Progenitor cell of endocrine pancreas (in vitro differentiated cells): ENCODE data around the gene PARP8. TPM values are rescaled to one million over a fixed set of nuclear protein-coding genes. Genes with fewer than 3 reads are reported as not detected.
A peak's percentile ranks its signal among the peaks of the same experiment; 100 is the strongest.
"Not testable (repeated sequence)": the region's sequence is repeated elsewhere in the genome, so short reads cannot be mapped to it uniquely, and the experiment has no call there.

Source experiments
- DNase-seq: peaks from one replicate; pipeline ENCODE4 v3.0.0; 2021; ENCODE audit warnings: low spot score; ENCODE audit not compliant: unreplicated experiment
- H3K27ac Mint-ChIP-seq: 2 replicates; pipeline ENCODE4 v1.8.0; 2021; ENCODE audit warnings: mild to moderate bottlenecking, moderate library complexity, mixed read lengths
- H3K27me3 Mint-ChIP-seq: 2 replicates; pipeline ENCODE4 v1.8.0; 2021; ENCODE audit warnings: mixed read lengths
- H3K36me3 Mint-ChIP-seq: 2 replicates; pipeline ENCODE4 v1.8.0; 2022; ENCODE audit warnings: mixed read lengths; ENCODE audit not compliant: insufficient read depth
- H3K4me1 Mint-ChIP-seq: 2 replicates; pipeline ENCODE4 v1.8.0; 2021; ENCODE audit warnings: low read depth, mixed read lengths
- H3K4me3 Mint-ChIP-seq: 2 replicates; pipeline ENCODE4 v1.8.0; 2021; ENCODE audit warnings: low read depth, mild to moderate bottlenecking, moderate library complexity, mixed read lengths
- H3K9me3 Mint-ChIP-seq: 2 replicates; pipeline ENCODE4 v1.8.0; 2021; ENCODE audit warnings: low read depth, mixed read lengths
- CTCF ChIP-seq: fragments of 200-600 bp; sonication (generic); IDR thresholded peaks from one replicate; pipeline ENCODE4 v1.5.0; 2021; ENCODE audit warnings: antibody characterized with exemption, mild to moderate bottlenecking; ENCODE audit not compliant: unreplicated experiment
- total RNA-seq: library from RNA; stranded (reverse); gene quantifications from 2 replicates; pipeline ENCODE4 v1.2.1, GENCODE V29; 2021

The PARP8 gene
- total RNA-seq, 1 donor from 2014 or later: 26.7 TPM

GRCh38 chr5:50663636-50664035 is 2.8 kb upstream of the PARP8 start:
- no peaks in the 10 kb centered on the region for H3K9me3 Mint-ChIP-seq
- H3K36me3 Mint-ChIP-seq: no peaks in the 10 kb centered on the region
- no peak overlapping the region for H3K4me3 Mint-ChIP-seq
- H3K4me1 Mint-ChIP-seq: peaks cover 9% of the 10 kb centered on the region
- H3K27ac Mint-ChIP-seq: no peak overlapping the region
- DNase-seq: no peak
- peaks cover 7% of the 10 kb centered on the region for H3K27me3 Mint-ChIP-seq
- TF ChIP-seq CTCF: no peak

GRCh38 chr5:50665091-50665490 is 1.3 kb upstream of the PARP8 start:
- no peaks in the 10 kb centered on the region for H3K9me3 Mint-ChIP-seq
- DNase-seq: no peak
- H3K27ac Mint-ChIP-seq: no peak overlapping the region
- peak overlapping the region; percentile 84 for H3K4me3 Mint-ChIP-seq
- H3K27me3 Mint-ChIP-seq: peaks cover 7% of the 10 kb centered on the region
- H3K4me1 Mint-ChIP-seq: peaks cover 17% of the 10 kb centered on the region
- no peaks in the 10 kb centered on the region for H3K36me3 Mint-ChIP-seq
- no peak for TF ChIP-seq CTCF

GRCh38 chr5:50665761-50666202 is 655 bp upstream of the PARP8 start:
- Mint-ChIP-seq H3K4me3 (peak overlapping the region; percentile 84), H3K4me1 (peaks cover 17% of the 10 kb centered on the region), H3K27ac (peak overlapping the region; percentile 94)
- DNase-seq, H3K9me3 Mint-ChIP-seq, H3K27me3 Mint-ChIP-seq, H3K36me3 Mint-ChIP-seq: not testable (repeated sequence)

- no peaks in the 10 kb centered on the region for H3K9me3 Mint-ChIP-seq
- peak overlapping the region; percentile 99 for H3K27ac Mint-ChIP-seq
- peak overlapping the region; percentile 98 for H3K4me3 Mint-ChIP-seq
- peak; percentile 63 for DNase-seq
- H3K36me3 Mint-ChIP-seq: no peaks in the 10 kb centered on the region
- H3K27me3 Mint-ChIP-seq: peaks cover 7% of the 10 kb centered on the region
- no peak for TF ChIP-seq CTCF
- peaks cover 18% of the 10 kb centered on the region for H3K4me1 Mint-ChIP-seq
Measured at GRCh38 chr5:50667023-50667652, 701 bp downstream of the PARP8 start.

- DNase-seq: peak; percentile 62
- H3K4me1 Mint-ChIP-seq: peaks cover 24% of the 10 kb centered on the region
- peak overlapping the region; percentile 98 for H3K4me3 Mint-ChIP-seq
- peak overlapping the region; percentile 99 for H3K27ac Mint-ChIP-seq
- H3K9me3 Mint-ChIP-seq: no peaks in the 10 kb centered on the region
- no peak for TF ChIP-seq CTCF
- peaks cover 7% of the 10 kb centered on the region for H3K27me3 Mint-ChIP-seq
- H3K36me3 Mint-ChIP-seq: no peaks in the 10 kb centered on the region
Measured at GRCh38 chr5:50667653-50668595, 1.5 kb downstream of the PARP8 start.

- Mint-ChIP-seq H3K27ac (peak overlapping the region; percentile 99), H3K4me1 (peaks cover 26% of the 10 kb centered on the region), H3K4me3 (peak overlapping the region; percentile 98)
- not testable (repeated sequence) for H3K36me3 Mint-ChIP-seq, H3K9me3 Mint-ChIP-seq, DNase-seq, H3K27me3 Mint-ChIP-seq
Measured at GRCh38 chr5:50668636-50669035, 2.2 kb downstream of the PARP8 start.
